ENCODE measurements around the gene BLMH.

Gene BLMH

GRCh38 chr17:30321314-30321713, 29.6 kb upstream of the BLMH start:
- Histone ChIP-seq H3K4me2 (ENCODE audit: low read depth, low read length, poor library complexity, severe bottlenecking) (no peak overlapping the region), H3K79me2 (ENCODE audit: insufficient read depth, low read length) (no peaks in the 10 kb centered on the region), H3K9me3 (ENCODE audit: insufficient read depth, low read depth, low read length) (no peaks in the 10 kb centered on the region), H3K4me1 (ENCODE audit: insufficient read depth, low read length, poor library complexity, severe bottlenecking) (peaks cover 14% of the 10 kb centered on the region), H3K9me2 (replicated peaks; ENCODE audit: low read depth, low read length) (no peaks in the 10 kb centered on the region), H3K27me3 (ENCODE audit: insufficient read depth, low read length, poor library complexity, severe bottlenecking) (no peaks in the 10 kb centered on the region), H3K4me3 (ENCODE audit: low read length, poor library complexity, severe bottlenecking) (no peak overlapping the region), H3K9ac (ENCODE audit: low read depth, low read length, poor library complexity, severe bottlenecking) (no peak overlapping the region), H3F3A (ENCODE audit: low read depth) (no peaks in the 10 kb centered on the region), H4K20me1 (ENCODE audit: insufficient read depth, low read length, poor library complexity, severe bottlenecking) (no peaks in the 10 kb centered on the region), H2AFZ (ENCODE audit: low read length) (no peak overlapping the region), H3K36me3 (ENCODE audit: insufficient read depth, low read length) (no peaks in the 10 kb centered on the region)
- TF ChIP-seq EZH2phosphoT487 (IDR thresholded peaks at IDR 0.05; ENCODE audit: borderline replicate concordance), result no peak
- TF ChIP-seq CTCF (conservative IDR thresholded peaks at IDR 0.05; ENCODE audit: low read length), result no peak

GRCh38 chr17:30318155-30318554, 26.4 kb upstream of the BLMH start:
- H3K4me3 ChIP-seq (ENCODE audit: low read length, poor library complexity, severe bottlenecking), result no peak overlapping the region
- no peaks in the 10 kb centered on the region for H4K20me1 ChIP-seq (ENCODE audit: insufficient read depth, low read length, poor library complexity, severe bottlenecking)
- no peaks in the 10 kb centered on the region for H3K9me3 ChIP-seq (ENCODE audit: insufficient read depth, low read depth, low read length)
- H2AFZ ChIP-seq (ENCODE audit: low read length), result no peak overlapping the region
- no peak overlapping the region for H3K4me2 ChIP-seq (ENCODE audit: low read depth, low read length, poor library complexity, severe bottlenecking)
- TF ChIP-seq CTCF (conservative IDR thresholded peaks at IDR 0.05; ENCODE audit: low read length), result no peak
- TF ChIP-seq EZH2phosphoT487 (IDR thresholded peaks at IDR 0.05; ENCODE audit: borderline replicate concordance), result no peak
- H3K4me1 ChIP-seq (ENCODE audit: insufficient read depth, low read length, poor library complexity, severe bottlenecking), result peaks cover 1% of the 10 kb centered on the region
- H3K9ac ChIP-seq (ENCODE audit: low read depth, low read length, poor library complexity, severe bottlenecking), result no peak overlapping the region
- H3K27me3 ChIP-seq (ENCODE audit: insufficient read depth, low read length, poor library complexity, severe bottlenecking), result no peaks in the 10 kb centered on the region
- no peaks in the 10 kb centered on the region for H3K36me3 ChIP-seq (ENCODE audit: insufficient read depth, low read length)
- no peaks in the 10 kb centered on the region for H3K79me2 ChIP-seq (ENCODE audit: insufficient read depth, low read length)
- H3F3A ChIP-seq (ENCODE audit: low read depth), result no peaks in the 10 kb centered on the region
- no peaks in the 10 kb centered on the region for H3K9me2 ChIP-seq (replicated peaks; ENCODE audit: low read depth, low read length)

GRCh38 chr17:30316736-30317135, 25.0 kb upstream of the BLMH start:
- no peaks in the 10 kb centered on the region for H3K4me1 ChIP-seq (ENCODE audit: insufficient read depth, low read length, poor library complexity, severe bottlenecking)
- H4K20me1 ChIP-seq (ENCODE audit: insufficient read depth, low read length, poor library complexity, severe bottlenecking), result no peaks in the 10 kb centered on the region
- no peaks in the 10 kb centered on the region for H3K36me3 ChIP-seq (ENCODE audit: insufficient read depth, low read length)
- no peaks in the 10 kb centered on the region for H3K79me2 ChIP-seq (ENCODE audit: insufficient read depth, low read length)
- TF ChIP-seq EZH2phosphoT487 (IDR thresholded peaks at IDR 0.05; ENCODE audit: borderline replicate concordance), result no peak
- no peak for TF ChIP-seq CTCF (conservative IDR thresholded peaks at IDR 0.05; ENCODE audit: low read length)
- no peaks in the 10 kb centered on the region for H3F3A ChIP-seq (ENCODE audit: low read depth)
- no peak overlapping the region for H3K9ac ChIP-seq (ENCODE audit: low read depth, low read length, poor library complexity, severe bottlenecking)
- no peaks in the 10 kb centered on the region for H3K27me3 ChIP-seq (ENCODE audit: insufficient read depth, low read length, poor library complexity, severe bottlenecking)
- H3K9me2 ChIP-seq (replicated peaks; ENCODE audit: low read depth, low read length), result no peaks in the 10 kb centered on the region
- H3K4me2 ChIP-seq (ENCODE audit: low read depth, low read length, poor library complexity, severe bottlenecking), result no peak overlapping the region
- no peak overlapping the region; the same call in 1 of the 2 replicates for H2AFZ ChIP-seq (ENCODE audit: low read length)
- H3K4me3 ChIP-seq (ENCODE audit: low read length, poor library complexity, severe bottlenecking), result no peak overlapping the region
- no peaks in the 10 kb centered on the region for H3K9me3 ChIP-seq (ENCODE audit: insufficient read depth, low read depth, low read length)
